HCT116 (cell line): ENCODE results near the gene PRELID1. TPM values are rescaled to one million over a fixed set of nuclear protein-coding genes. Genes with fewer than 3 reads are reported as not detected.

Experiments used
- total RNA-seq: library from RNA; stranded (reverse); gene quantifications from one replicate; pipeline ENCODE4 v1.2.1, GENCODE V29; 2021; ENCODE audit not compliant: unreplicated experiment

PRELID1 gene
- total RNA-seq, 1 experiment from 2014 or later = 223 TPM

Other genes with a start within 250 kb of the PRELID1 start
- 78.1 TPM for gene FGFR4, start 216.9 kb upstream of the PRELID1 start, total RNA-seq
- 58.8 TPM for gene NSD1, start 170.0 kb upstream of the PRELID1 start, total RNA-seq
- 13.5 TPM for gene RAB24, start 80 bp upstream of the PRELID1 start, total RNA-seq
- 37.6 TPM for gene MXD3, start 8.1 kb downstream of the PRELID1 start, total RNA-seq
- gene LMAN2, start 47.9 kb downstream of the PRELID1 start, total RNA-seq = 128 TPM
- 9.4 TPM for gene RGS14, start 54.1 kb downstream of the PRELID1 start, total RNA-seq
- gene SLC34A1, start 80.6 kb downstream of the PRELID1 start, total RNA-seq = not detected
- gene PFN3, start 96.9 kb downstream of the PRELID1 start, total RNA-seq = not detected
- gene F12, start 105.8 kb downstream of the PRELID1 start, total RNA-seq = 30.0 TPM
- 89.3 TPM for gene GRK6, start 122.9 kb downstream of the PRELID1 start, total RNA-seq
- gene PRR7, start 143.0 kb downstream of the PRELID1 start, total RNA-seq = 39.9 TPM
- gene DBN1, start 169.8 kb downstream of the PRELID1 start, total RNA-seq = 144 TPM
- 153 TPM for gene PDLIM7, start 193.8 kb downstream of the PRELID1 start, total RNA-seq
- gene DOK3, start 206.0 kb downstream of the PRELID1 start, total RNA-seq = 8.0 TPM
- 141 TPM for gene DDX41, start 213.2 kb downstream of the PRELID1 start, total RNA-seq